Endodermal cell (in vitro differentiated cells): Measurements from ENCODE around the gene NKX2-2. TPM values are rescaled to one million over a fixed set of nuclear protein-coding genes. Genes with fewer than 3 reads are reported as not detected.

ENCODE experiments used
- DNase-seq: peaks from one replicate; pipeline ENCODE4 v3.0.0-alpha.2; 2017
- H3K27ac ChIP-seq: 2 replicates; pipeline ENCODE4 v1.5.1; 2013; ENCODE audit warnings: mild to moderate bottlenecking, low read depth, low read length, moderate library complexity
- H3K27me3 ChIP-seq: 2 replicates; pipeline ENCODE4 v1.6.1; 2013; ENCODE audit warnings: mild to moderate bottlenecking, low read length, moderate library complexity; ENCODE audit not compliant: insufficient read depth, control insufficient read depth, poor library complexity, severe bottlenecking
- H3K36me3 ChIP-seq: 2 replicates; pipeline ENCODE4 v1.7.0; 2013; ENCODE audit warnings: mild to moderate bottlenecking, low read length, moderate library complexity; ENCODE audit not compliant: control insufficient read depth, insufficient read depth
- H3K4me1 ChIP-seq: one replicate; pipeline ENCODE4 v1.7.0; 2013; ENCODE audit warnings: low read length; ENCODE audit not compliant: control insufficient read depth, insufficient read depth
- H3K4me3 ChIP-seq: 2 replicates; pipeline ENCODE4 v1.5.1; 2013; ENCODE audit warnings: mild to moderate bottlenecking, low read length, moderate library complexity
- H3K9ac ChIP-seq: 2 replicates; pipeline ENCODE4 v1.6.1; 2013; ENCODE audit warnings: mild to moderate bottlenecking, low read length, moderate library complexity; ENCODE audit not compliant: poor library complexity, severe bottlenecking; ENCODE audit errors: extremely low read depth
- H3K9me3 ChIP-seq: 2 replicates; pipeline ENCODE4 v1.6.1; 2013; ENCODE audit warnings: mild to moderate bottlenecking, low read length, moderate library complexity; ENCODE audit not compliant: control insufficient read depth
- H3K27ac Mint-ChIP-seq: 2 replicates; pipeline ENCODE4 v1.8.0; 2020; ENCODE audit warnings: mixed read lengths
- H3K27me3 Mint-ChIP-seq: 2 replicates; pipeline ENCODE4 v1.8.0; 2021; ENCODE audit warnings: mild to moderate bottlenecking, mixed read lengths; ENCODE audit not compliant: insufficient read depth
- H3K36me3 Mint-ChIP-seq: 2 replicates; pipeline ENCODE4 v1.8.0; 2020; ENCODE audit warnings: low read depth, mixed read lengths
- H3K4me1 Mint-ChIP-seq: 2 replicates; pipeline ENCODE4 v1.8.0; 2020; ENCODE audit warnings: mixed read lengths
- H3K4me3 Mint-ChIP-seq: 2 replicates; pipeline ENCODE4 v1.8.0; 2020; ENCODE audit warnings: mild to moderate bottlenecking, moderate library complexity, mixed read lengths
- H3K9me3 Mint-ChIP-seq: 2 replicates; pipeline ENCODE4 v1.8.0; 2020; ENCODE audit warnings: mild to moderate bottlenecking, mixed read lengths
- CTCF ChIP-seq: fragments of 200-600 bp; sonication (generic); conservative IDR thresholded peaks from 2 replicates; pipeline ENCODE4 v1.5.0; 2021; ENCODE audit warnings: antibody characterized with exemption, mild to moderate bottlenecking
- WGBS, 2 experiments: methylation state at CpG; one replicate each; pipeline versions ENCODE4 v1.1.5 to v1.1.7; 2013; ENCODE audit warnings: missing lambda C conversion rate in 2 of 2, mixed read lengths in 1 of 2; ENCODE audit not compliant: insufficient coverage in 1 of 2, insufficient read length in 1 of 2; 5-methylcytosine and 5-hydroxymethylcytosine counted together
- total RNA-seq, 2 donors: library from RNA; stranded (reverse); fragmentation: NEBNext Ultra II Directional in 1 of 2; extraction: Animal tissue kit (Norgen Biotek cat#: 25700) in 1 of 2; gene quantifications; 2 replicates in 1 of 2; 3 replicates in 1 of 2; pipeline ENCODE4 v1.2.1, GENCODE V29; 2021

Gene NKX2-2
- total RNA-seq, 2 donors from 2014 or later, result 0.31 to 1.5 TPM

GRCh38 chr20:21534886-21535285, 21.0 kb upstream of the NKX2-2 start:
- H3K36me3 Mint-ChIP-seq, result no peaks in the 10 kb centered on the region
- no peak overlapping the region for H3K27ac Mint-ChIP-seq
- no peak for DNase-seq
- no peak for TF ChIP-seq CTCF
- WGBS, 2 experiments, result 94 to 100% methylated on average over 1 to 2 of the region's 2 CpGs
- H3K9me3 Mint-ChIP-seq, result no peaks in the 10 kb centered on the region
- H3K9ac ChIP-seq, result no peak overlapping the region
- H3K36me3 ChIP-seq, result no peaks in the 10 kb centered on the region
- no peak overlapping the region for H3K4me3 ChIP-seq
- no peaks in the 10 kb centered on the region for H3K9me3 ChIP-seq
- H3K4me1 ChIP-seq, result no peaks in the 10 kb centered on the region
- H3K4me1 Mint-ChIP-seq, result peaks cover 5% of the 10 kb centered on the region
- H3K27ac ChIP-seq, result no peak overlapping the region
- H3K27me3 Mint-ChIP-seq, result peaks cover 12% of the 10 kb centered on the region
- no peaks in the 10 kb centered on the region for H3K27me3 ChIP-seq
- no peak overlapping the region for H3K4me3 Mint-ChIP-seq

GRCh38 chr20:21534453-21534852, 20.6 kb upstream of the NKX2-2 start:
- Mint-ChIP-seq H3K27me3 (peaks cover 12% of the 10 kb centered on the region), H3K4me3 (no peak overlapping the region), H3K27ac (no peak overlapping the region), H3K4me1 (peaks cover 5% of the 10 kb centered on the region), H3K9me3 (no peaks in the 10 kb centered on the region), H3K36me3 (no peaks in the 10 kb centered on the region)
- Histone ChIP-seq H3K4me3 (no peak overlapping the region), H3K9me3 (no peaks in the 10 kb centered on the region), H3K27ac (no peak overlapping the region), H3K36me3 (no peaks in the 10 kb centered on the region), H3K4me1 (no peaks in the 10 kb centered on the region), H3K27me3 (no peaks in the 10 kb centered on the region), H3K9ac (no peak overlapping the region)
- 82 to 86% methylated on average over 1 to 2 of the region's 2 CpGs for WGBS, 2 experiments
- DNase-seq, result no peak
- no peak for TF ChIP-seq CTCF

- H3K27ac ChIP-seq, result no peak overlapping the region
- Mint-ChIP-seq H3K27ac (no peak overlapping the region), H3K36me3 (no peaks in the 10 kb centered on the region), H3K4me1 (peaks cover 8% of the 10 kb centered on the region), H3K9me3 (no peaks in the 10 kb centered on the region), H3K27me3 (peaks cover 54% of the 10 kb centered on the region), H3K4me3 (no peak overlapping the region)
- TF ChIP-seq CTCF, result peak; percentile 79
- H3K9me3 ChIP-seq, result no peaks in the 10 kb centered on the region
- H3K27me3 ChIP-seq, result peaks cover 45% of the 10 kb centered on the region
- no peaks in the 10 kb centered on the region for H3K36me3 ChIP-seq
- no peak for DNase-seq
- H3K4me3 ChIP-seq, result no peak overlapping the region
- H3K9ac ChIP-seq, result no peak overlapping the region
- 47 to 49% methylated on average over 5 to 6 of the region's 6 CpGs for WGBS, 2 experiments
- H3K4me1 ChIP-seq, result no peaks in the 10 kb centered on the region
These were observed 16.0 kb upstream of the NKX2-2 start for GRCh38 chr20:21529863-21530262.
